Large intestine (tissue), 3 donors: ENCODE data around the gene PLA2G1B. TPM values are rescaled to one million over a fixed set of nuclear protein-coding genes. Genes with fewer than 3 reads are reported as not detected.

ENCODE experiments used
- DNase-seq, 2 donors: peaks; one replicate each; pipeline versions ENCODE4 v3.0.0 to v3.0.0-alpha.2; 2013
- H3K27ac ChIP-seq: one replicate; pipeline ENCODE4 v1.5.1; 2013; ENCODE audit warnings: low read length
- H3K27me3 ChIP-seq: 2 replicates; pipeline ENCODE4 v1.6.1; 2013; ENCODE audit warnings: low read length; ENCODE audit not compliant: control insufficient read depth, insufficient read depth
- H3K36me3 ChIP-seq: 2 replicates; pipeline ENCODE4 v1.6.1; 2013; ENCODE audit warnings: low read length; ENCODE audit not compliant: control insufficient read depth, insufficient read depth
- H3K4me1 ChIP-seq: one replicate; pipeline ENCODE4 v1.6.1; 2013; ENCODE audit warnings: low read length; ENCODE audit not compliant: control insufficient read depth, insufficient read depth
- H3K4me3 ChIP-seq: one replicate; pipeline ENCODE4 v1.5.1; 2013; ENCODE audit warnings: low read length
- H3K9me3 ChIP-seq: one replicate; pipeline ENCODE4 v1.6.1; 2013; ENCODE audit warnings: mild to moderate bottlenecking, low read depth, low read length, moderate library complexity; ENCODE audit not compliant: control insufficient read depth
- WGBS: methylation state at CpG from one replicate; pipeline ENCODE4 v1.1.5; 2013; ENCODE audit warnings: low lambda C conversion rate; ENCODE audit not compliant: insufficient coverage; 5-methylcytosine and 5-hydroxymethylcytosine counted together
- polyA plus RNA-seq: library from polyadenylated mRNA; unstranded; fragments of 120-200 nt; gene quantifications from one replicate; pipeline ENCODE4 v1.2.1, GENCODE V29; 2013

PLA2G1B gene
- polyA plus RNA-seq, 1 donor: 0.79 TPM

DNA sequence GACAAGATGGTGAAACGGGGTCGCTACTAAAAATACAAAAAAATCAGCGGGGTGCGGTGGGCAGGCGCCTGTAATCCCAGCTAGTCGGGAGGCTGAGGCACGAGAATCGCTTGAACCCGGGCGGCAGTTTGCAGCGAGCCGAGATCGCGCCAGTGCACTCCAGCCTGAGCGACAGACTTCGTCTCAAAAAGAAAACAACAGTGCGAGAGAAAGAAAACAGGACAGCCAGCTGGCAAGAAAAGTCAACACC, 35.2 kb downstream of the PLA2G1B start:
- no peak for DNase-seq
- no peaks in the 10 kb centered on the region for H3K9me3 ChIP-seq
- no CpG with 5 or more reads among the region's 17 CpGs for WGBS

DNA sequence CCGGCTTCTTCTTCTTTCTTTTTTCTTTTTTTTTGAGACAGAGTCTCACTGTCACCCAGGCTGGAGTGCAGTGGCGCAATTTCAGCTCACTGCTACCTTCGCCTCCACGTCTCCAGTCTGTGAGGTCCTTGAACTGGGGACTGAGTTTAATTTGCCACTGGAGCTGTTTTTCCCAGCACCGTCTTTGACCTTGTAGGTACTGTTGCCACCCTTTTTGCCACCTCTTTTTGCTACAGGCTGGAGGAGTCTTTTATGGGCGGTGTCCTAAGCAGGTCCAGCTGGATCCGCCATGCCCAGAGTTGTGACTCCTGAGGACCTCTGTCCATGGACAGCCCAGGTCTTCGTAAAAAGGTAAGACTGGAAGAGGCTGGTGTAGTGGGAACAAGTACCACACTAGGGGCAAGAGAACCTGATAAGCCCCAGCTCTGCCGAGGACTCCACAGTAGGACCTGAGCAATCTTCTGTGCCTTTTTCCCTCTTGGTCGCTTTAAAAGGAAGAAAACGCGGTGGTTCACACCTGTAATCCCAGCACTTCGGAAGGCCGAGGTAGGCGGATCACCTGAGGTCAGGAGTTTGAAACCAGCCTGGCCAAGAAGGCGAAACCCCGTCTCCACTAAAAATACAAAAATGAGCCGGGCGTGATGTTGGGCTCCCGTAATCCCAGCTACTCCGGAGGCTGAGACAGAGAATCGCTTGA, 36.8 kb downstream of the PLA2G1B start:
- DNase-seq: peak; percentile 42 to 66
- WGBS: 100% methylated on average over 1 of the region's 22 CpGs
- Histone ChIP-seq H3K36me3 (no peaks in the 10 kb centered on the region), H3K27ac (peak overlapping the region; percentile 98), H3K9me3 (no peaks in the 10 kb centered on the region), H3K4me3 (peak overlapping the region; percentile 24), H3K27me3 (no peaks in the 10 kb centered on the region), H3K4me1 (peaks cover 9% of the 10 kb centered on the region)

More for the DNA sequence above, 35.2 kb downstream of the PLA2G1B start:
- Histone ChIP-seq H3K4me3 (peak overlapping the region; percentile 61), H3K36me3 (no peaks in the 10 kb centered on the region), H3K4me1 (peaks cover 9% of the 10 kb centered on the region), H3K27ac (peak overlapping the region; percentile 98), H3K27me3 (no peaks in the 10 kb centered on the region)

DNA sequence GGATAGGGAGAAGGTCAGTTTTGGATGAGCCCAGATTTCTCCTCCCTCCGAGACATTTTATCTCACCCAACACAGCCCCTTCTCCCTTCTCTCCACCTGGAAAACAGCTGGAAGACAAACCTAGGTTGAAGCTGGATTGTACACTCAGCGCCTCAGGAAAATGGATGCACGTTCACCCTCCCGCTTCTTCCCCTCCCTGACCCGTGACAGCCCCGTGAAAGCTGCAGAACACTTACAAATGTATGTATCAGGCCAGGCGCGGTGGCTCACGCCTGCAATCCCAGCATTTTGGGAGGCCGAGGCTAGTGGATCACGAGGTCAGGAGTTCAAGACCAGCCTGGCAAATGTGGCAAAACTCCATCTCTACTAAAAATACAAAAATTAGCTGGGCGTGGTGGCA, 40.1 kb downstream of the PLA2G1B start:
- no CpG with 5 or more reads among the region's 12 CpGs for WGBS

DNA sequence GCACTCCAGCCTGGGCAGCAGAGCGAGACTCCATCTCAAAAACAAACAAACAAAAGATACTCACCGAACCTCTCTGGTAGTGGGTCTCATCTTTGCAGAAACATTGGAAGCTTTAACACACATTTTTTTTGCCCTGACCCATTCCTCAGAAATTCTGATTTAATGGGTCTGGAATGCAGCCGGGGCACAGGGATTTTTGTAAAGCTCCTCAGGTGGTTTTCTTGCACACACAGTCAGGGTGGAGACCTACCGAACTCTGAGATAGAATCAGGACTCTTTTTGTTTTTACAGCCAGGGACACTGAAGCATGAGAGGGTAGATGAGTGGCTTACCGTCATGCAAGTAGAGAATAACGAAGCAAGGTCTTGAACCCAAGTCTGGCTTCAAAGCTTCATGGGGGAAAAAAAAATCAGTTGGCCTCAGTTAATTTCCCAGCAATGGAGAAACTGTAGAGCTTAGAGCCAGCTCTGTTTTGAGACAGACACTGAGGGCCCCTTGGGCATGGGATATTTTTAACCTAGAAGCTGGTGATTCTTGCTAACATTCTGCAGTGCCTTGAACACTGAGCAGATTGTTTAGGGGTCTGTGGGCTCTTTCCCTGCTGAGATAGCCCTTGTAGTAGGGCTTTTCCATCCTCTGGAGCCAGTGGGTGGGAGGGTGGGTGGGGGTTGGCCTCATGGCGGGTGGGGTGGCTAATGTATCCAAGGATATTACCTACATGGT, 40.6 kb downstream of the PLA2G1B start:
- peaks cover 9% of the 10 kb centered on the region for H3K4me1 ChIP-seq
- no peak overlapping the region for H3K27ac ChIP-seq
- H3K9me3 ChIP-seq: peaks cover 3% of the 10 kb centered on the region
- H3K36me3 ChIP-seq: no peaks in the 10 kb centered on the region
- H3K27me3 ChIP-seq: no peaks in the 10 kb centered on the region
- H3K4me3 ChIP-seq: no peak overlapping the region
- WGBS: no CpG with 5 or more reads among the region's 7 CpGs
- no peak for DNase-seq

More for the DNA sequence above, 40.1 kb downstream of the PLA2G1B start:
- H3K36me3 ChIP-seq: no peaks in the 10 kb centered on the region
- no peak overlapping the region for H3K4me3 ChIP-seq
- H3K4me1 ChIP-seq: peaks cover 9% of the 10 kb centered on the region
- DNase-seq: no peak
- H3K9me3 ChIP-seq: no peaks in the 10 kb centered on the region
- H3K27ac ChIP-seq: no peak overlapping the region
- H3K27me3 ChIP-seq: no peaks in the 10 kb centered on the region

DNA sequence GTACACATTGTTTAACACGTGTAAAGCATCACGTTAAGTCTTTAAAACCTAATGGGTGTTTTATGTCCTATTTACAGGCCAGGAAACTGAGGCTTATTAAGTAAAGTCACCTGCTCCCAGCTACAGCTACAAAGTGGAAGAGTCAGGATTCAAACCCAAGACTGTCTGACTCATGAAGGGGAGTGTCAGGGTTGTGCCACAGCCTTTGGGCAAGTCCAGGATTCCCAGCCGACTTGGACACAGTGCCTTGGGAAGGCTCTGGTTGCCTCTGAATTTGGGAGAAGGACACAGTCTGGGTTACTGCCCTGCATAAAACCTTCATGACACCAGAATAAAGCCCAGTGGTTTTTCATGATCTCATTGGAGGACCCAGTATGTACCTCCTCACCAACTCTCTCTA, 43.2 kb downstream of the PLA2G1B start:
- H3K4me3 ChIP-seq: no peak overlapping the region
- H3K36me3 ChIP-seq: no peaks in the 10 kb centered on the region
- WGBS: 80% methylated on average over 1 of the region's 3 CpGs
- no peak overlapping the region for H3K27ac ChIP-seq
- H3K27me3 ChIP-seq: no peaks in the 10 kb centered on the region
- peaks cover 4% of the 10 kb centered on the region for H3K9me3 ChIP-seq
- no peaks in the 10 kb centered on the region for H3K4me1 ChIP-seq
- no peak for DNase-seq

DNA sequence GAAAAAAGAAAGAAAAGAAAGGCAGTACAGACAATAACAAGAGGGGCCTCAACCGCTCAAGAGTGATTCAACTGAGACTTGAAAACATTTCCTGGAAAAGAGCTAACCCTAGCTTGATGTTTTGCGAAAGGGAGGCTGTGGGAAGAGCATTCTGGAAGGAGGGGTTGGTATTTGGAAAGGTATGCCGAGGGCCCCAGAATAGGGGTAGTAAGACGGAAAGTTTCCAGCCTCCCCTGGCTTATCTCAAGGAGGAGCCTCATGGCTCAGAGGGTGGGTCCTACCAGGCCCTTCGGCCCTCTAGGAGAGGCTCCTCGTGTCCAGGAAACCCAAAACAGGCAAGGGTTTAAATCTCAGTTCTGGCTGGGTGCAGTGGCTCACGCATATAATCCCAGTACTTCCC, 44.3 kb downstream of the PLA2G1B start:
- no CpG with 5 or more reads among the region's 7 CpGs for WGBS
- no peaks in the 10 kb centered on the region for H3K4me1 ChIP-seq
- no peaks in the 10 kb centered on the region for H3K36me3 ChIP-seq
- no peak overlapping the region for H3K27ac ChIP-seq
- DNase-seq: no peak
- peaks cover 9% of the 10 kb centered on the region for H3K9me3 ChIP-seq
- H3K27me3 ChIP-seq: no peaks in the 10 kb centered on the region
- no peak overlapping the region for H3K4me3 ChIP-seq

DNA sequence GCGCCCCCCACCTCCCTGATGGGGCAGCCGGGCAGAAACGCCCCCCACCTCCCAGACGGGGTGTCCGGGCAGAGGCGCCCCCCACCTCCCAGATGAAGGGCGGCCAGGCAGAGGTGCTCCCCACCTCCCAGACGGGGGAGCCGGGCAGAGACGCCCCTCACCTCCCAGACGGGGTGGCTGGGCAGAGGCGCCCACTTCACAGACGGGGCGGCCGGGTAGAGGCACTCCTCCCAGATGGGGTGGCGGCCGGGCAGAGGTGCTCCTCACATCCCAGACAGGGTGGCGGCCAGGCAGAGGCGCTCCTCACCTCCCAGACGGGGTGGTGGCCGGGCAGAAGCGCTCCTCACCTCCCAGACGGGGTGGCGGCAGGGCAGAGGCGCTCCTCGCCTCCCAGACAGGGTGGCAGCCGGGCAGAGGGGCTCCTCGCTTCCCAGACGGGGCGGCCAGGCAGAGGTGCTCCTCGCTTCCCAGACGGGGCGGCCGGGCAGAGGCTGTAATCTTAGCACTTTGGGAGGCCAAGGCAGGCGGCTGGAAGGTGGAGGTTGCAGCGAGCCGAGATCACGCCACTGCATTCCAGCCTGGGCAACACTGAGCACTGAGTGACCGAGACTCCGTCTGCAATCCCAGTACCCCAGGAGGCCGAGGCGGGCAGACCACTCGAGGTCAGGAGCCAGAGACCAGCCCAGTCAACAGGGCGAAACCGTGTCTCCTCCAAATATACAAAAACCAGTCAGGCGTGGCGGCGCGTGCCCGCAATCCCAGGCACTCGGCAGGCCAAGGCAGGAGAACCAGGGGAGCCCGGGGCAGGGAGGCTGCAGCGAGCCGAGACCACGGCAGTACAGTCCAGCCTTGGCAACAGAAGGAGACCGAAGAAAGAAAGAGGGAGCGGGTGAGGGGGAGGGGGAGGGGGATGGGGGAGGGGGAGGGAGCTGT, 49.2 kb downstream of the PLA2G1B start:
- Histone ChIP-seq H3K9me3 (peaks cover 15% of the 10 kb centered on the region), H3K4me1 (no peaks in the 10 kb centered on the region), H3K36me3 (no peaks in the 10 kb centered on the region), H3K27me3 (no peaks in the 10 kb centered on the region), H3K27ac (peak overlapping the region; percentile 29), H3K4me3 (no peak overlapping the region)
- no peak for DNase-seq
- WGBS: no CpG with 5 or more reads among the region's 57 CpGs

DNA sequence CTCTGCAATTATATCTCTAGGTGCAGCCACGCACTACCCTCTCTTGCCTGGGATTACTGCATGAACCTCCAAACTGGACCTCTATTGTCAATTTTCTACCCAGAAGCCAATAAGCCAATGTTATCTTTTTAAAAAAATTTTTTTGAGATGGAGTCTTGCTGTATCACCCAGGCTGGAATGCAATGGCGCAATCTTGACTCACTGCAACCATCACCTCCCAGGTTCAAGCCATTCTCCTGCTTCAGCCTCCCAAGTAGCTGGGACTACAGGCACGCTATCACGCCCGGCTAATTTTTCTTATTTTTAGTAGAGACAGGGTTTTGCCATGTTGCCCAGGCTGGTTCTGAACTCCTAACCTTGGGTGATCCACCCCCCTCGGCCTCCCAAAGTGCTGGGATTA, 50.8 kb downstream of the PLA2G1B start:
- 100% methylated on average over 1 of the region's 6 CpGs for WGBS
- H3K27ac ChIP-seq: no peak overlapping the region
- DNase-seq: no peak

More for the DNA sequence above, 50.8 kb downstream of the PLA2G1B start:
- Histone ChIP-seq H3K27me3 (no peaks in the 10 kb centered on the region), H3K4me3 (no peak overlapping the region), H3K36me3 (no peaks in the 10 kb centered on the region), H3K9me3 (peaks cover 11% of the 10 kb centered on the region), H3K4me1 (no peaks in the 10 kb centered on the region)
